ENCODE measurements around the gene RIMBP2.

DNA sequence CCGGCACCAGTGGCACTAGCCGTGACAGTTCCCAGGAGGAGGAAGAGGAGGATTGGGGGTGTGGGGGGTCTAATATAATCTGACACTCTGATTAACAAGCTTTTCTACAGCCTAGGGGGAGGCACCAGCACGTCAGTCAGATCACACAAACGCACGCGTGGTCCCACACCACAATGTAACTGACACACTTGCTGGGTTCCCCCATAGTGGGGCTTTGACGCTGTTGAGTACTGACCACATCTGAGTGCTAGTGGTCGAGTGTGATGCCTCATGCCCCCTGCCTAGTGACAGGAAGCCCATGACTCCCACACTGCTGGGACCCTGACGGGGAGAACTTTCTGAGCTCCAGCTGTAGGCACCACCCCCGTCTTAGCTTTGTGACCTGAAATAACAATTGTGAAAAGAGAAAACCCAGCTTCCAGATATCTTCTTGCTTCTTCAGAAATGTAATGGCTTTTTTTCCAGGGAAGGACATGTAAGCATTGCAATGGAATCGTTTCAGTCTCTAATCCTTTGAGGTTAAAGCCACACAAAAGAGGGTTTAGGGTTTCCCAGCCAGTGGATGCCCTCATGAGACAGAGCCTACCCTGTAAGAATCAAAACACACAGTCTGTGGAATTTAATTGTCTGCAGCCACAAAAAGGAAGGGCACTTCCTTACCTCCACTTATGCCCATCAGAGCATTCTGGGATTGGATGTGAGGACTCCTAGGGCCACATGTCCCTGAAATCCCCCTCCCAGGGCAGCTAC lies 194.5 kb downstream of the RIMBP2 start:
- TF ChIP-seq, protein P1, sequence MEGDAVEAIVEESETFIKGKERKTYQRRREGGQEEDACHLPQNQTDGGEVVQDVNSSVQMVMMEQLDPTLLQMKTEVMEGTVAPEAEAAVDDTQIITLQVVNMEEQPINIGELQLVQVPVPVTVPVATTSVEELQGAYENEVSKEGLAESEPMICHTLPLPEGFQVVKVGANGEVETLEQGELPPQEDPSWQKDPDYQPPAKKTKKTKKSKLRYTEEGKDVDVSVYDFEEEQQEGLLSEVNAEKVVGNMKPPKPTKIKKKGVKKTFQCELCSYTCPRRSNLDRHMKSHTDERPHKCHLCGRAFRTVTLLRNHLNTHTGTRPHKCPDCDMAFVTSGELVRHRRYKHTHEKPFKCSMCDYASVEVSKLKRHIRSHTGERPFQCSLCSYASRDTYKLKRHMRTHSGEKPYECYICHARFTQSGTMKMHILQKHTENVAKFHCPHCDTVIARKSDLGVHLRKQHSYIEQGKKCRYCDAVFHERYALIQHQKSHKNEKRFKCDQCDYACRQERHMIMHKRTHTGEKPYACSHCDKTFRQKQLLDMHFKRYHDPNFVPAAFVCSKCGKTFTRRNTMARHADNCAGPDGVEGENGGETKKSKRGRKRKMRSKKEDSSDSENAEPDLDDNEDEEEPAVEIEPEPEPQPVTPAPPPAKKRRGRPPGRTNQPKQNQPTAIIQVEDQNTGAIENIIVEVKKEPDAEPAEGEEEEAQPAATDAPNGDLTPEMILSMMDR (IDR thresholded peaks at IDR 0.05) = no peak
- no peak for TF ChIP-seq POLR2A (IDR thresholded peaks at IDR 0.05)

Data from lower leg skin (tissue), 3 donors.